Activated naive CD4-positive, alpha-beta T cell treated with anti-CD3 and anti-CD28 coated beads for 36 hours (primary cell): ENCODE measurements around the gene CLIP2. TPM values are rescaled to one million over a fixed set of nuclear protein-coding genes. Genes with fewer than 3 reads are reported as not detected.
A peak's percentile ranks its signal among the peaks of the same experiment; 100 is the strongest.
"Not testable (repeated sequence)": the region's sequence is repeated elsewhere in the genome, so short reads cannot be mapped to it uniquely, and the experiment has no call there.

Experiments used
- CTCF ChIA-PET: fragments of 350-600 bp; sonication (Branson Sonifier 250); formaldehyde crosslinking; loops from one replicate; lab custom pipeline; 2021; ENCODE audit warnings: antibody characterized with exemption; lab: Charles Lee
- DNase-seq: peaks from one replicate; pipeline ENCODE4 v3.0.0-alpha.2; 2020
- H3K27ac Mint-ChIP-seq: one replicate; pipeline ENCODE4 v1.8.0; 2021; ENCODE audit warnings: mild to moderate bottlenecking, mixed read lengths
- H3K27me3 Mint-ChIP-seq: one replicate; pipeline ENCODE4 v1.8.0; 2021; ENCODE audit warnings: low read depth, mixed read lengths
- H3K36me3 Mint-ChIP-seq: one replicate; pipeline ENCODE4 v1.8.0; 2021; ENCODE audit warnings: low read depth, mixed read lengths
- H3K4me1 Mint-ChIP-seq: one replicate; pipeline ENCODE4 v1.8.0; 2021; ENCODE audit warnings: low read depth, mixed read lengths
- H3K4me3 Mint-ChIP-seq: one replicate; pipeline ENCODE4 v1.8.0; 2021; ENCODE audit warnings: mild to moderate bottlenecking, moderate library complexity, mixed read lengths
- H3K9me3 Mint-ChIP-seq: one replicate; pipeline ENCODE4 v1.8.0; 2021; ENCODE audit warnings: mixed read lengths
- intact Hi-C: fragments of 100-400 bp; cut with micrococcal nuclease; formaldehyde crosslinking; loops from one replicate; pipeline ENCODE4 v1.15.1; 2023
- total RNA-seq, 2 experiments: library from RNA; stranded (reverse); gene quantifications; one replicate each; pipeline ENCODE4 v1.2.3, GENCODE V29; 2021

CLIP2 gene
- total RNA-seq, 2 experiments from 2014 or later = 1.2 to 1.6 TPM

GRCh38 chr7:74325210-74325565 is 36.0 kb downstream of the CLIP2 start:
- no peak overlapping the region for H3K4me3 Mint-ChIP-seq
- CTCF ChIA-PET = no interaction called here
- H3K4me1 Mint-ChIP-seq = no peaks in the 10 kb centered on the region
- H3K9me3 Mint-ChIP-seq = no peaks in the 10 kb centered on the region
- H3K27ac Mint-ChIP-seq = no peak overlapping the region
- H3K27me3 Mint-ChIP-seq = no peaks in the 10 kb centered on the region
- intact Hi-C loops = no loop called here
- no peaks in the 10 kb centered on the region for H3K36me3 Mint-ChIP-seq
- DNase-seq = no peak

- intact Hi-C loops = no loop called here
- H3K9me3 Mint-ChIP-seq = no peaks in the 10 kb centered on the region
- no peaks in the 10 kb centered on the region for H3K36me3 Mint-ChIP-seq
- no peak for DNase-seq
- CTCF ChIA-PET = no interaction called here
- H3K27ac Mint-ChIP-seq = no peak overlapping the region
- H3K27me3 Mint-ChIP-seq = no peaks in the 10 kb centered on the region
- no peaks in the 10 kb centered on the region for H3K4me1 Mint-ChIP-seq
- no peak overlapping the region for H3K4me3 Mint-ChIP-seq
These were observed 40.0 kb downstream of the CLIP2 start for GRCh38 chr7:74329225-74329624.

GRCh38 chr7:74332373-74333176 is 43.4 kb downstream of the CLIP2 start:
- intact Hi-C loops = no loop called here
- Mint-ChIP-seq H3K9me3 (no peaks in the 10 kb centered on the region), H3K27ac (no peak overlapping the region), H3K4me1 (no peaks in the 10 kb centered on the region), H3K27me3 (no peaks in the 10 kb centered on the region), H3K4me3 (no peak overlapping the region), H3K36me3 (no peaks in the 10 kb centered on the region)
- DNase-seq = no peak
- CTCF ChIA-PET = no interaction called here

- no peaks in the 10 kb centered on the region for H3K4me1 Mint-ChIP-seq
- H3K27me3 Mint-ChIP-seq = no peaks in the 10 kb centered on the region
- H3K36me3 Mint-ChIP-seq = no peaks in the 10 kb centered on the region
- no peak overlapping the region for H3K27ac Mint-ChIP-seq
- no peak for DNase-seq
- H3K9me3 Mint-ChIP-seq = no peaks in the 10 kb centered on the region
- no peak overlapping the region for H3K4me3 Mint-ChIP-seq
- CTCF ChIA-PET = interaction anchor here (0.6 to 1.3 kb wide), 4 partner anchors 24 to 91 kb away, joined by 3 to 9 read pairs (median 4); no protein-coding TSS in a partner anchor
- intact Hi-C loops = no loop called here
These were observed 44.8 kb downstream of the CLIP2 start for GRCh38 chr7:74334030-74334429.

GRCh38 chr7:74337926-74338325 is 48.7 kb downstream of the CLIP2 start:
- intact Hi-C loops = no loop called here
- Mint-ChIP-seq H3K9me3 (no peaks in the 10 kb centered on the region), H3K4me1 (no peaks in the 10 kb centered on the region), H3K27me3 (no peaks in the 10 kb centered on the region), H3K27ac (no peak overlapping the region), H3K4me3 (no peak overlapping the region), H3K36me3 (no peaks in the 10 kb centered on the region)
- CTCF ChIA-PET = interaction anchor here (0.6 kb wide), 1 partner anchor 767 kb away, joined by 4 read pairs; no protein-coding TSS in a partner anchor
- no peak for DNase-seq

GRCh38 chr7:74338366-74339108 is 49.3 kb downstream of the CLIP2 start:
- Mint-ChIP-seq H3K4me3 (no peak overlapping the region), H3K27me3 (no peaks in the 10 kb centered on the region), H3K4me1 (no peaks in the 10 kb centered on the region), H3K9me3 (no peaks in the 10 kb centered on the region), H3K27ac (no peak overlapping the region), H3K36me3 (no peaks in the 10 kb centered on the region)
- CTCF ChIA-PET = no interaction called here
- DNase-seq = no peak
- intact Hi-C loops = no loop called here

GRCh38 chr7:74339648-74340047 is 50.4 kb downstream of the CLIP2 start:
- H3K9me3 Mint-ChIP-seq, DNase-seq, CTCF ChIA-PET, H3K27ac Mint-ChIP-seq, H3K4me1 Mint-ChIP-seq, H3K27me3 Mint-ChIP-seq, H3K36me3 Mint-ChIP-seq, intact Hi-C loops, H3K4me3 Mint-ChIP-seq: not testable (repeated sequence)

GRCh38 chr7:74343281-74344131 is 54.3 kb downstream of the CLIP2 start:
- DNase-seq = peak; percentile 12
- no peaks in the 10 kb centered on the region for H3K4me1 Mint-ChIP-seq
- H3K9me3 Mint-ChIP-seq = no peaks in the 10 kb centered on the region
- intact Hi-C loops = no loop called here
- CTCF ChIA-PET = interaction anchor here (0.6 to 1.1 kb wide), 2 partner anchors 64 to 151 kb away, joined by 3 to 4 read pairs; no protein-coding TSS in a partner anchor
- no peak overlapping the region for H3K27ac Mint-ChIP-seq
- H3K27me3 Mint-ChIP-seq = no peaks in the 10 kb centered on the region
- H3K4me3 Mint-ChIP-seq = no peak overlapping the region
- no peaks in the 10 kb centered on the region for H3K36me3 Mint-ChIP-seq

- Mint-ChIP-seq H3K27me3 (no peaks in the 10 kb centered on the region), H3K4me1 (no peaks in the 10 kb centered on the region), H3K27ac (no peak overlapping the region), H3K4me3 (no peak overlapping the region), H3K36me3 (no peaks in the 10 kb centered on the region), H3K9me3 (no peaks in the 10 kb centered on the region)
- CTCF ChIA-PET = interaction anchor here (0.6 to 1.1 kb wide), 2 partner anchors 64 to 152 kb away, joined by 3 to 4 read pairs; no protein-coding TSS in a partner anchor
- intact Hi-C loops = no loop called here
- DNase-seq = no peak
These were observed 54.9 kb downstream of the CLIP2 start for GRCh38 chr7:74344132-74344496.

GRCh38 chr7:74344786-74345185 is 55.6 kb downstream of the CLIP2 start:
- H3K36me3 Mint-ChIP-seq = no peaks in the 10 kb centered on the region
- no peaks in the 10 kb centered on the region for H3K4me1 Mint-ChIP-seq
- H3K9me3 Mint-ChIP-seq = no peaks in the 10 kb centered on the region
- H3K4me3 Mint-ChIP-seq = no peak overlapping the region
- intact Hi-C loops = no loop called here
- DNase-seq = no peak
- CTCF ChIA-PET = no interaction called here
- H3K27ac Mint-ChIP-seq = no peak overlapping the region
- no peaks in the 10 kb centered on the region for H3K27me3 Mint-ChIP-seq

GRCh38 chr7:74345970-74346369 is 56.8 kb downstream of the CLIP2 start:
- Mint-ChIP-seq H3K9me3 (no peaks in the 10 kb centered on the region), H3K36me3 (no peaks in the 10 kb centered on the region)

GRCh38 chr7:74349621-74350020 is 60.4 kb downstream of the CLIP2 start:
- H3K9me3 Mint-ChIP-seq = no peaks in the 10 kb centered on the region

More at GRCh38 chr7:74345970-74346369, 56.8 kb downstream of the CLIP2 start:
- Mint-ChIP-seq H3K27ac (no peak overlapping the region), H3K4me3 (no peak overlapping the region), H3K27me3 (no peaks in the 10 kb centered on the region), H3K4me1 (no peaks in the 10 kb centered on the region)
- intact Hi-C loops = no loop called here
- CTCF ChIA-PET = interaction anchor here (0.7 kb wide), 1 partner anchor 55 kb away, joined by 5 read pairs; no protein-coding TSS in a partner anchor
- DNase-seq = no peak

More at GRCh38 chr7:74349621-74350020, 60.4 kb downstream of the CLIP2 start:
- H3K27ac Mint-ChIP-seq = no peak overlapping the region
- no peaks in the 10 kb centered on the region for H3K36me3 Mint-ChIP-seq
- no peak for DNase-seq
- intact Hi-C loops = no loop called here
- no peaks in the 10 kb centered on the region for H3K27me3 Mint-ChIP-seq
- no peak overlapping the region for H3K4me3 Mint-ChIP-seq
- no peaks in the 10 kb centered on the region for H3K4me1 Mint-ChIP-seq
- CTCF ChIA-PET = no interaction called here
